SH-SY5Y (cell line): ENCODE data around the gene CCDC200.

Experiments
- GATA2 ChIP-seq: IDR thresholded peaks from 2 replicates; pipeline ENCODE4 v1.6.1; 2011; ENCODE audit warnings: mild to moderate bottlenecking, low read depth, low read length
- GATA3 ChIP-seq: IDR thresholded peaks from 2 replicates; pipeline ENCODE4 v1.6.1; 2011; ENCODE audit warnings: low read depth, mild to moderate bottlenecking, low read length, moderate library complexity

DNA sequence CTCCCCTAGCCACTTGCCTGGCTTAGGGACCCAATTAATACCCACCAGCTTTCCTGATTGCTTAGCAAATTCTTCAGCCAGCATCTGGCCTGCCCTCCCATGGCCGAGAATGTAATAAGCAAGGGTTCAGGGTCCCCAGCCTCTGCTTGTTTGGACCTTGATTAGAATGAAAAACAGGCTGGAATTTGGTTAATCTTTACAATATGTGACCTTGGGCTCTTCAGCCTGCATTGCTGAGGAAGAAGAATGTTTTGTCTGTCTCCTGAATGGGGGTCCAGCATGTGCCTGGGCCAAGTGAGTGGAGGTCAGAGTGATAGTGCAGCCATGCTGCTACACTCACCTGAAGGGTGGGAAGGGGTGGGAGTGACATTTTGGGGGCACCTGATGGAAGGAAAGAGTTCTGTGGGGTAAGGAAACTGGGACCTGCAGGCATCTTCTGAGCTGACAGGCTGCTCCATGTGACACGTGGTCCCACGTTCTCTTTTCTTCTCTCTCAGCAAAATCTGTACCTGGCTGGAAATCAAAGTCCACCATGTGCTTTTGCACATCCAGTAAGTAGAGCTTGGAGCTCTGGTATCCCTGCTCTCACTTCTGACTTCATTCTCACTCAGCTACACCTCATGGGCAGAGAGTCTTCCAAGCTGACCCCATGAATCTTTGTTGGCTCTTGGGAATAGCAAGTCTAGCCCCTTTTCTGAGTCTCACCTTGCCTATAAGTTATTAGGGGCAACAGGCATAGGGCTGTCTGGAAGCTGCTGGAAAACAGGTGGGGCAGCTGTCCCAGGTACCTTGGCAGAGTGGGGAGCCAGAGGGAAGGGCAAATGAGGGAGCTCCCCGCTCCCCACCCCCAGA is 11.4 kb downstream of the CCDC200 start:
- no peak for TF ChIP-seq GATA2
- no peak for TF ChIP-seq GATA3
